Heart left ventricle (tissue), 16 donors: Measurements from ENCODE around the gene CTXN1. TPM values are rescaled to one million over a fixed set of nuclear protein-coding genes. Genes with fewer than 3 reads are reported as not detected.
A peak's percentile ranks its signal among the peaks of the same experiment; 100 is the strongest.

Source experiments
- ATAC-seq, 4 donors: fragments of 200-7000 bp; cut with Tn5 transposase; one replicate each; pipeline ENCODE4 v1.9.1; 2020 to 2022; ENCODE audit warnings: moderate library complexity in 4 of 4, mild to moderate bottlenecking in 3 of 4, moderate number of reproducible peaks in 1 of 4
- DNase-seq, 5 donors: peaks; one replicate each; pipeline ENCODE4 v3.0.0-alpha.2; 2020
- H3K27ac ChIP-seq, 12 donors: fragments of 200-600 bp; sonication (generic) in 4 of 12; one replicate each; pipeline versions ENCODE4 v1.5.0 to v1.8.0; 2016 to 2022; ENCODE audit warnings: mild to moderate bottlenecking in 2 of 12
- H3K27me3 ChIP-seq, 9 donors: fragments of 200-600 bp; sonication (generic) in 2 of 9; one replicate each; pipeline versions ENCODE4 v1.5.1 to v1.8.0; 2016 to 2022; ENCODE audit warnings: mild to moderate bottlenecking in 3 of 9
- H3K36me3 ChIP-seq, 9 donors: fragments of 200-600 bp; sonication (generic) in 2 of 9; one replicate each; pipeline versions ENCODE4 v1.5.0 to v1.8.0; 2018 to 2022; ENCODE audit warnings: mild to moderate bottlenecking in 2 of 9
- H3K4me1 ChIP-seq, 12 donors: fragments of 200-600 bp; sonication (generic) in 4 of 12; one replicate each; pipeline versions ENCODE4 v1.5.0 to v1.8.0; 2016 to 2022; ENCODE audit warnings: mild to moderate bottlenecking in 3 of 12
- H3K4me3 ChIP-seq, 12 donors: fragments of 200-600 bp; sonication (generic) in 4 of 12; one replicate each; pipeline versions ENCODE4 v1.5.0 to v1.8.0; 2017 to 2022; ENCODE audit warnings: mild to moderate bottlenecking in 9 of 12, moderate library complexity in 4 of 12
- H3K9me3 ChIP-seq, 12 donors: fragments of 200-600 bp; sonication (generic) in 4 of 12; one replicate each; pipeline versions ENCODE4 v1.5.0 to v1.8.0; 2016 to 2022; ENCODE audit warnings: mild to moderate bottlenecking in 1 of 12
- POLR2A ChIP-seq, 2 donors: fragments of 450-650 bp; IDR thresholded peaks; one replicate each; pipeline ENCODE4 v1.6.1; 2017; ENCODE audit warnings: antibody characterized with exemption in 2 of 2, mild to moderate bottlenecking in 2 of 2, moderate library complexity in 2 of 2
- WGBS, 4 donors: extraction: QIAGEN DNeasy Blood & Tissue Kit in 2 of 4; methylation state at CpG; one replicate each; pipeline versions ENCODE4 v1.1.5 to v1.1.7; 2013 to 2018; 5-methylcytosine and 5-hydroxymethylcytosine counted together
- intact Hi-C, 10 donors: fragments of 100-400 bp; cut with DNase I; formaldehyde crosslinking; loops; one replicate each; pipeline versions ENCODE4 v1.11.1 to v1.14.2; 2022
- polyA plus RNA-seq, 2 donors: library from polyadenylated mRNA; stranded (reverse); fragments of 200-250 nt; gene quantifications; one replicate each; pipeline ENCODE4 v1.2.3, GENCODE V29; 2013
- total RNA-seq, 9 donors: library from RNA; depleted of rRNA in 2 of 9; stranded (reverse); fragments of >200 nt in 2 of 9; fragmentation: NEBNext Ultra II Directional in 3 of 9; extraction: Animal tissue kit (Norgen Biotek cat#: 25700) in 3 of 9; gene quantifications; one replicate each; pipeline versions ENCODE4 v1.1.0 to v1.2.4, GENCODE V29; 2016 to 2023
- TF ChIP-seq, protein P1 (sequence below), 12 donors: fragments of 200-600 bp; sonication (generic) in 4 of 12; IDR thresholded peaks; one replicate each; pipeline versions ENCODE4 v1.5.0 to v1.8.0; 2018 to 2022; ENCODE audit warnings: antibody characterized with exemption in 12 of 12, mild to moderate bottlenecking in 5 of 12
- donor health status: ischemic (EF 13 %, LVEDD 7.1; RV severe dilation, severe dysfunction).
- donor health status: healthy with polysubstance abuse.
- donor health status: DM: no; HTN: yes; CAD: no.
- donor health status: DM: no; HTN: no; CAD: no.
- donor health status: ischemic (EF 25% LVEDD 6.9; RV normal size, moderate dysfunction).
- donor health status: ischemic (EF 25% LVEDD 5.7; RV mildly dilated, moderate dysfunction).
- donor health status: healthy.
- donor health status: DM: yes; HTN: yes; CAD: no.
- donor health status: ischemic (EF 35%, LVEDD 5.7; RV mildly dilated, moderate dysfunction).
- donor health status: nonischemic (EF 11% LVEDD 7.7; RV severe dilation, severe dysfunction).
- donor health status: DM: yes; HTN: yes; CAD: no.
- donor health status: PGD.
- donor health status: ischemic (EF 29% LVEDD 5.4; RV normal size, mild dysfunction).
- donor health status: nonischemic (EF 23%, LVEDD 6.1; RV moderate dilation, normal function).

CTXN1 gene
- total and polyA plus RNA-seq, 11 donors = 0.21 to 3.3 (median 0.48) TPM; not detected in 3

DNA sequence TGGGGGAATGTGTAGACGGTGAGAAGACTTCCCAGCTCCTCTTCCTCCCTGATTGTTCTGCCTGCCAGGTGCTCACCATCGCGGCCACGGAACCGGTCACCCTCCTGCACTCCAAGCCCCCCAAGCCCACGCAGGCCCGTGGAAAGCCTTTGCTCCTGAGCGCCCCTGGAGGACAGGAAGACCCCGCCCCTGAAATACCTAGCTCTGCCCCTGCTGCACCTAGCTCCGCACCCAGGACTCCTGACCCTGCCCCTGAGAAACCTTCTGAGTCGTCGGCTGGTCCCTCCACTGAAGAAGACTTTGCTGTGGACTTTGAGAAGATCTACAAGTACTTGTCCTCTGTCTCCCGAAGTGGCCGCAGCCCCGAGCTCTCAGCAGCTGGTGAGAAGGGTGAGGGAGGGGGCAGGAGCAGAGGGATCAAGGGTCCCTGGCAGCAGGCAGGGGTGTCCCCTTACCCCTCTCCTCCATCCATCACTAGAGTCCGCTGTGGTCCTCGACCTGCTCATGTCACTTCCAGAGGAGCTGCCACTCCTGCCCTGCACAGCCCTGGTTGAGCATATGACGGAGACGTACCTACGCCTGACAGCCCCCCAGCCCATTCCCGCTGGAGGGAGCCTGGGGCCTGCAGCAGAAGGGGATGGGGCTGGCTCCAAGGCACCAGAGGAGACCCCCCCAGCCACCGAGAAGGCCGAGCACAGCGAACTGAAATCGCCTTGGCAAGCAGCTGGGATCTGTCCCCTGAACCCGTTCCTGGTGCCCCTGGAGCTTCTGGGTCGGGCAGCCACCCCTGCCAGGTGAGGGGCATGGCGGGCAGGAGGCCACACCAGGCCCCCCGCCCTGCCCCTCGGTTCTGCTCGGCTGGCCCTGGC lies 3.7 kb downstream of the CTXN1 start:
- DNase-seq = no peak
- WGBS, 4 donors = 92 to 96% (median 93%) methylated on average over 20 to 31 of the region's 31 CpGs
- peak overlapping the region in 4 of 12 donors; percentile 56 to 95 (median 62) for H3K4me3 ChIP-seq
- TF ChIP-seq, protein P1, sequence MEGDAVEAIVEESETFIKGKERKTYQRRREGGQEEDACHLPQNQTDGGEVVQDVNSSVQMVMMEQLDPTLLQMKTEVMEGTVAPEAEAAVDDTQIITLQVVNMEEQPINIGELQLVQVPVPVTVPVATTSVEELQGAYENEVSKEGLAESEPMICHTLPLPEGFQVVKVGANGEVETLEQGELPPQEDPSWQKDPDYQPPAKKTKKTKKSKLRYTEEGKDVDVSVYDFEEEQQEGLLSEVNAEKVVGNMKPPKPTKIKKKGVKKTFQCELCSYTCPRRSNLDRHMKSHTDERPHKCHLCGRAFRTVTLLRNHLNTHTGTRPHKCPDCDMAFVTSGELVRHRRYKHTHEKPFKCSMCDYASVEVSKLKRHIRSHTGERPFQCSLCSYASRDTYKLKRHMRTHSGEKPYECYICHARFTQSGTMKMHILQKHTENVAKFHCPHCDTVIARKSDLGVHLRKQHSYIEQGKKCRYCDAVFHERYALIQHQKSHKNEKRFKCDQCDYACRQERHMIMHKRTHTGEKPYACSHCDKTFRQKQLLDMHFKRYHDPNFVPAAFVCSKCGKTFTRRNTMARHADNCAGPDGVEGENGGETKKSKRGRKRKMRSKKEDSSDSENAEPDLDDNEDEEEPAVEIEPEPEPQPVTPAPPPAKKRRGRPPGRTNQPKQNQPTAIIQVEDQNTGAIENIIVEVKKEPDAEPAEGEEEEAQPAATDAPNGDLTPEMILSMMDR (IDR thresholded peaks at IDR 0.05) = no peak
- TF ChIP-seq POLR2A (IDR thresholded peaks at IDR 0.05) = no peak
- intact Hi-C loops = loop anchor here in 4 of 10 donors (5.0 kb wide), 2 partner anchors 65 to 70 kb away; no protein-coding TSS in a partner anchor
- no peak for ATAC-seq
- H3K4me1 ChIP-seq = peaks cover 8 to 66% (median 39%) of the 10 kb centered on the region in 12 donors
- H3K9me3 ChIP-seq = no peaks in the 10 kb centered on the region
- peak overlapping the region in 1 of 12 donors; percentile 96 for H3K27ac ChIP-seq
- peaks cover 0 to 23% (median 16%) of the 10 kb centered on the region in 9 donors for H3K27me3 ChIP-seq
- H3K36me3 ChIP-seq = peaks cover 0 to 27% (median 14%) of the 10 kb centered on the region in 9 donors

DNA sequence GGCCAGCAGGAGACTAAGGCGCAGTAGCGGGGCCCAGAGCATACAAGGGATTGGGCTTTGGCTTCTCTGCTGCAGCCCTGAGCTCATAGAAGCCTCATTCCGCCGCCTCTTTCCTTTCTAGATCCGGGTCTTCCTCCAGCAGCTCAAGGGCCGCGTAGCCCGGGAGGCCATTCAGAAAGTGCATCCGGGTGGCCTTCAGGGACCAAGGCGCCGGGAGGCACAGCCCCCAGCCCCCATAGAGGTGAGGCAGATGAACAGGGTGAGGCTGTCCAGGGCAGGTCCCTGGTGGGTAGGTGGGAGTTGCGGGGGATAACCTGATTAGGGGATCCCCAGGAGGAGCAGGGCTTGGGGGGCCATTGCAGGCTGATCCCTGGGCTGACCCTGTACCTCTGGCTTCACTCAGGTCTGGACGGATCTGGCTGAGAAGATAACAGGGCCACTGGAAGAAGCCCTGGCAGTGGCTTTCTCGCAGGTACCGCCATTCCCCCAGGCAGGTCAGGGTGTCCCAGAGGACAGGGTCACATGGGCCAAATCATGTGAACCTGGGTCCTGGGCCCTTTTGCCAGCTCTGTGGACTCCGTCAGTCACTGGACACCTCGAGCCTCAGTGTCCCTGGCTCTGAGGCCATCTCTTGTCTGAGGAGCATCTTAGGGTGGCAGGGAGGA lies 4.5 kb downstream of the CTXN1 start:
- Histone ChIP-seq H3K9me3 (no peaks in the 10 kb centered on the region), H3K36me3 (peaks cover 0 to 19% (median 14%) of the 10 kb centered on the region in 9 donors), H3K27ac (peak overlapping the region in 11 of 12 donors; percentile 50 to 96 (median 83)), H3K4me3 (peak overlapping the region; percentile 18 to 95 (median 60)), H3K27me3 (peaks cover 4 to 30% (median 20%) of the 10 kb centered on the region in 9 donors), H3K4me1 (peaks cover 8 to 66% (median 40%) of the 10 kb centered on the region in 12 donors)
- DNase-seq (no peak), ATAC-seq (no peak)
- WGBS, 4 donors = 45 to 63% (median 55%) methylated on average over 12 to 17 of the region's 17 CpGs
- TF ChIP-seq POLR2A (IDR thresholded peaks at IDR 0.05) = no peak
- TF ChIP-seq, protein P1 (IDR thresholded peaks at IDR 0.05) = no peak
- intact Hi-C loops = loop anchor here in 4 of 10 donors (5.0 kb wide), 2 partner anchors 64 to 69 kb away; no protein-coding TSS in a partner anchor

DNA sequence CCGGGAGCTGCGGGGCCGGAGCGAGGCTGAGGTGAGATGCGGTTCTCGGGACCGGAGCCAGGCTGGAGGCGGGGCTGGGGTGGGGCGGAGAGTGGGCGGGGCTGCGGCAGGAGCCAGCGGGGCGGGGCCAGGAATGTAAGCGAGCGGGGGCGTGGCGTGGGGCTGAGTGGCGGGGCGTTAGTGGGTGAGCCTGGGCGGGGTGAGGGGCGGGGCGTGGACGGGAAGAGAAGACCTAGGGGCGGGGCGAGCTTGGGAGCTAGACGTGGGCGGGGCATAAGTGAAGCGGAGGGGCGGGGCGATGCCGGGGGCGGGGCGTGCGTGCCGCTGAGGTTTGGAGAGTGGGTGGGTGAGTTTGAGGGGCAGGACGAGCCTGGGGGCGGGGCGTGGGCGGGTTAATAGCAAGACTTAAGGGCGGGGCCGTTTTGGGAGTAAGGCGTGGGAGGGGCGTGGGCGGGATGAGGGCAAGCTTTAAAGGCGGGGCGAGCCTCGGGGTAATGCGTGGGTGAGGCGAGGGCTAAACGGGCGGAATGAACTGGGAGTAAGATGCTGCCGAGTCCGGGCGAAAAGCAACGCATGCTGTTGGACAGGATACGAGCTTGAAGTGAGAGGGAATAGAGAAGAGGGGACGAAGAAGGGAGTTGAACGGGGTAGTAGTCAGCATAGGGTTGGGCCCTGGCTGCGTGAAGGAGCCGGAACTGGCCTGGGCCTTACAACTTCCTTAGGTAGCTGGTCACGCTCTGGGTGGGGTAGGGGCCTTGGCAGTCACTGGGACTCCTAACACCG lies 5.2 kb downstream of the CTXN1 start:
- 1 to 3% (median 2%) methylated on average over 35 to 62 of the region's 62 CpGs for WGBS, 4 donors
- Histone ChIP-seq H3K4me3 (peak overlapping the region; percentile 52 to 98 (median 79)), H3K9me3 (no peaks in the 10 kb centered on the region), H3K27ac (peak overlapping the region; percentile 70 to 97 (median 90)), H3K4me1 (peaks cover 8 to 66% (median 44%) of the 10 kb centered on the region in 12 donors), H3K27me3 (peaks cover 11 to 38% (median 27%) of the 10 kb centered on the region in 9 donors), H3K36me3 (peaks cover 0 to 19% (median 14%) of the 10 kb centered on the region in 9 donors)
- peak; percentile 99 to 100 (median 100) for DNase-seq
- peak; percentile 83 to 91 (median 84) for ATAC-seq
- TF ChIP-seq, protein P1 (IDR thresholded peaks at IDR 0.05) = no peak
- peak in 1 of 2 donors; percentile 47 for TF ChIP-seq POLR2A (IDR thresholded peaks at IDR 0.05)
- intact Hi-C loops = loop anchor here in 6 of 10 donors (1.0 to 5.0 kb wide), 3 partner anchors 17 to 68 kb away; partner anchors contain the start of gene MAP2K7 (in 2 of the 6)
